K562 (cell line): ENCODE data around the gene RAP2B. TPM values are rescaled to one million over a fixed set of nuclear protein-coding genes. Genes with fewer than 3 reads are reported as not detected.

Source experiments
- CEBPG ChIP-seq, 3 experiments: fragments of 200-800 bp in 1 of 3; sonication (Bioruptor generic) in 1 of 3; sonication (generic) in 1 of 3; formaldehyde crosslinking in 1 of 3; IDR thresholded peaks in 2 of 3; conservative IDR thresholded peaks in 1 of 3; 2 replicates each; pipeline versions ENCODE4 v1.6.1 to v1.8.0; 2016 to 2022; ENCODE audit warnings: missing compliant biosample characterization in 2 of 3, missing genetic modification characterization in 2 of 3, mild to moderate bottlenecking in 1 of 3, missing genetic modification reagents in 1 of 3
- ESRRA ChIP-seq: fragments of 450-650 bp; IDR thresholded peaks from 2 replicates; pipeline ENCODE4 v1.6.1; 2014; ENCODE audit warnings: low read depth, mild to moderate bottlenecking, moderate library complexity, borderline replicate concordance
- FOXJ3 ChIP-seq: sonication (generic); formaldehyde crosslinking; IDR thresholded peaks from 2 replicates; pipeline ENCODE4 v1.4.0; 2020; ENCODE audit warnings: mild to moderate bottlenecking, missing genetic modification reagents
- JUND ChIP-seq, 2 experiments: IDR thresholded peaks; 2 replicates in 1 of 2; 3 replicates in 1 of 2; pipeline ENCODE4 v1.6.1; 2011; ENCODE audit warnings: borderline replicate concordance in 2 of 2, low read depth in 2 of 2, low read length in 2 of 2, improper control_type of control experiment in 1 of 2, missing biosample characterization in 1 of 2, missing genetic modification characterization in 1 of 2, missing genetic modification reagents in 1 of 2
- MYC ChIP-seq, 2 experiments: fragments of 250-450 bp in 1 of 2; sonication (Bioruptor Pico) in 1 of 2; IDR thresholded peaks; 2 replicates each; pipeline versions ENCODE4 v1.5.1 to v1.6.1; 2012 to 2021; ENCODE audit warnings: low read depth in 2 of 2, borderline replicate concordance in 1 of 2, improper control_type of control experiment in 1 of 2, low read length in 1 of 2, mild to moderate bottlenecking in 1 of 2, moderate library complexity in 1 of 2
- NBN ChIP-seq: fragments of 450-650 bp; IDR thresholded peaks from 2 replicates; pipeline ENCODE4 v1.6.1; 2016; ENCODE audit warnings: low read depth, mild to moderate bottlenecking
- NFATC3 ChIP-seq: fragments of 450-650 bp; IDR thresholded peaks from 2 replicates; pipeline ENCODE4 v1.6.1; 2017; ENCODE audit warnings: mild to moderate bottlenecking
- SIX5 ChIP-seq, 2 experiments: IDR thresholded peaks; 2 replicates each; pipeline ENCODE4 v1.6.1; 2011; ENCODE audit warnings: low read length in 2 of 2, borderline replicate concordance in 1 of 2, low read depth in 1 of 2, mild to moderate bottlenecking in 1 of 2, moderate library complexity in 1 of 2; ENCODE audit not compliant: insufficient read depth in 1 of 2
- polyA plus RNA-seq, 8 experiments: library from polyadenylated mRNA; depleted of rRNA in 4 of 8; stranded (reverse) in 5 of 8; unstranded in 3 of 8; fragments of >200 nt; fragmentation: Nextera tagmentation in 2 of 8; fragmentation: Illumina TruSeq in 1 of 8; extraction: Ambion mirVana in 2 of 8; extraction: Trizol in 1 of 8; gene quantifications; 2 replicates each; pipeline versions ENCODE4 v1.2.1 to v1.2.3, GENCODE V29; 2011 to 2014; ENCODE audit warnings: inconsistent platforms in 1 of 8, missing spikeins in 1 of 8
- total RNA-seq, 7 experiments: library from RNA; depleted of rRNA in 6 of 7; stranded (reverse); fragments of >200 nt in 6 of 7; fragmentation: Illumina TruSeq in 2 of 7; extraction: Trizol in 2 of 7; gene quantifications; 2 replicates each; pipeline versions ENCODE4 v1.2.1 to v1.2.3, GENCODE V29; 2011 to 2021; ENCODE audit warnings: low replicate concordance in 1 of 7
- TF ChIP-seq, protein P1 (sequence below): fragments of 450-650 bp; IDR thresholded peaks from 2 replicates; pipeline ENCODE4 v1.6.1; 2017; ENCODE audit warnings: antibody characterized with exemption
- TF ChIP-seq, protein P2 (sequence below), 2 experiments: fragments of 450-650 bp in 1 of 2; sonication (generic) in 1 of 2; formaldehyde crosslinking in 1 of 2; IDR thresholded peaks; 2 replicates each; pipeline versions ENCODE4 v1.7.1 to v1.9.0; 2016 to 2022; ENCODE audit warnings: inconsistent platforms in 1 of 2, mild to moderate bottlenecking in 1 of 2, missing genetic modification reagents in 1 of 2
- TF ChIP-seq, protein P3 (sequence below): sonication (generic); formaldehyde crosslinking; IDR thresholded peaks from 2 replicates; pipeline ENCODE4 v1.4.0; 2020; ENCODE audit warnings: mild to moderate bottlenecking, missing genetic modification reagents

Gene RAP2B
- total and polyA plus RNA-seq, 9 of the 15 experiments (the other 6 are each of a cell fraction or from before 2014, with no cell fraction given), result 9.4 to 31.2 (median 15.8) TPM

DNA sequence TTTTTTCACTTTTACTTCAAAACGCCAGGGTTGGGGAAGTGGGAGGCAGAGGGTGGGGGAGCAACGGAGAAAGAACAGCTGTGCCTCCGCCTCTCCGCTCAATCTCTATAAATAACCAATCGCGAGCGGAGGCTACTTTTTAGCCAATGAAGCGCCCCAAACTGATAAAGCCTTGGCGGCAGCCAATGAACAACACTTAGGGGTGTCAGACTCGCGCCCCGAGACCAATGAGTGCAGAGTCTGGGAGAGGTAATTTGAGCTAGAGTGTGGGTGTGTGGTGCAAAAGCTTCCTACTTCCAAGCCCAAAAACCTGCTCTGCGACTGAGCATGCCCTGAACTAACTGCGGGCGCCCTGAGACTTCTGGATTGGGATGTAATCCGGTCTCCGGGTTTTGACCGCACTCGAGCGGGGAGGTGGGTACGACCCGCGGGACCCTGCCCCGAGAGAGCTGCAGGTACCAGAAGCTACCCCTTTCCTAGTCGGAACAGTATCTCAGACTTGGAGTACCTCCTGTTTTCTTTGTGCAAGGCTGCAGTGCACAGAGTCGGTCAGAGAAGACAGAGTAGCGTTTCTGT, 800 bp upstream of the RAP2B start (continued):
- TF ChIP-seq MYC (IDR thresholded peaks at IDR 0.05; ENCODE audit: low read depth, low read length), result peak; percentile 35; the same call in 1 of the 2 replicates
- no peak for TF ChIP-seq MYC (CRISPR knock-in tag; IDR thresholded peaks at IDR 0.05; ENCODE audit: borderline replicate concordance, low read depth)
- TF ChIP-seq, protein P1, sequence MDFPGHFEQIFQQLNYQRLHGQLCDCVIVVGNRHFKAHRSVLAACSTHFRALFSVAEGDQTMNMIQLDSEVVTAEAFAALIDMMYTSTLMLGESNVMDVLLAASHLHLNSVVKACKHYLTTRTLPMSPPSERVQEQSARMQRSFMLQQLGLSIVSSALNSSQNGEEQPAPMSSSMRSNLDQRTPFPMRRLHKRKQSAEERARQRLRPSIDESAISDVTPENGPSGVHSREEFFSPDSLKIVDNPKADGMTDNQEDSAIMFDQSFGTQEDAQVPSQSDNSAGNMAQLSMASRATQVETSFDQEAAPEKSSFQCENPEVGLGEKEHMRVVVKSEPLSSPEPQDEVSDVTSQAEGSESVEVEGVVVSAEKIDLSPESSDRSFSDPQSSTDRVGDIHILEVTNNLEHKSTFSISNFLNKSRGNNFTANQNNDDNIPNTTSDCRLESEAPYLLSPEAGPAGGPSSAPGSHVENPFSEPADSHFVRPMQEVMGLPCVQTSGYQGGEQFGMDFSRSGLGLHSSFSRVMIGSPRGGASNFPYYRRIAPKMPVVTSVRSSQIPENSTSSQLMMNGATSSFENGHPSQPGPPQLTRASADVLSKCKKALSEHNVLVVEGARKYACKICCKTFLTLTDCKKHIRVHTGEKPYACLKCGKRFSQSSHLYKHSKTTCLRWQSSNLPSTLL, result no peak
- TF ChIP-seq, protein P2, sequence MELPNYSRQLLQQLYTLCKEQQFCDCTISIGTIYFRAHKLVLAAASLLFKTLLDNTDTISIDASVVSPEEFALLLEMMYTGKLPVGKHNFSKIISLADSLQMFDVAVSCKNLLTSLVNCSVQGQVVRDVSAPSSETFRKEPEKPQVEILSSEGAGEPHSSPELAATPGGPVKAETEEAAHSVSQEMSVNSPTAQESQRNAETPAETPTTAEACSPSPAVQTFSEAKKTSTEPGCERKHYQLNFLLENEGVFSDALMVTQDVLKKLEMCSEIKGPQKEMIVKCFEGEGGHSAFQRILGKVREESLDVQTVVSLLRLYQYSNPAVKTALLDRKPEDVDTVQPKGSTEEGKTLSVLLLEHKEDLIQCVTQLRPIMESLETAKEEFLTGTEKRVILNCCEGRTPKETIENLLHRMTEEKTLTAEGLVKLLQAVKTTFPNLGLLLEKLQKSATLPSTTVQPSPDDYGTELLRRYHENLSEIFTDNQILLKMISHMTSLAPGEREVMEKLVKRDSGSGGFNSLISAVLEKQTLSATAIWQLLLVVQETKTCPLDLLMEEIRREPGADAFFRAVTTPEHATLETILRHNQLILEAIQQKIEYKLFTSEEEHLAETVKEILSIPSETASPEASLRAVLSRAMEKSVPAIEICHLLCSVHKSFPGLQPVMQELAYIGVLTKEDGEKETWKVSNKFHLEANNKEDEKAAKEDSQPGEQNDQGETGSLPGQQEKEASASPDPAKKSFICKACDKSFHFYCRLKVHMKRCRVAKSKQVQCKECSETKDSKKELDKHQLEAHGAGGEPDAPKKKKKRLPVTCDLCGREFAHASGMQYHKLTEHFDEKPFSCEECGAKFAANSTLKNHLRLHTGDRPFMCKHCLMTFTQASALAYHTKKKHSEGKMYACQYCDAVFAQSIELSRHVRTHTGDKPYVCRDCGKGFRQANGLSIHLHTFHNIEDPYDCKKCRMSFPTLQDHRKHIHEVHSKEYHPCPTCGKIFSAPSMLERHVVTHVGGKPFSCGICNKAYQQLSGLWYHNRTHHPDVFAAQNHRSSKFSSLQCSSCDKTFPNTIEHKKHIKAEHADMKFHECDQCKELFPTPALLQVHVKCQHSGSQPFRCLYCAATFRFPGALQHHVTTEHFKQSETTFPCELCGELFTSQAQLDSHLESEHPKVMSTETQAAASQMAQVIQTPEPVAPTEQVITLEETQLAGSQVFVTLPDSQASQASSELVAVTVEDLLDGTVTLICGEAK (IDR thresholded peaks at IDR 0.05), result no peak
- TF ChIP-seq, protein P2 (CRISPR knock-in tag; IDR thresholded peaks at IDR 0.05), result no peak
- TF ChIP-seq SIX5 (IDR thresholded peaks at IDR 0.05; ENCODE audit: borderline replicate concordance in 1 of 2, insufficient read depth in 1 of 2, low read depth in 1 of 2, low read length in 2 of 2), result peak in 1 of 2 experiments; percentile 14; a peak in 1 of 4 replicates
- TF ChIP-seq, protein P3, sequence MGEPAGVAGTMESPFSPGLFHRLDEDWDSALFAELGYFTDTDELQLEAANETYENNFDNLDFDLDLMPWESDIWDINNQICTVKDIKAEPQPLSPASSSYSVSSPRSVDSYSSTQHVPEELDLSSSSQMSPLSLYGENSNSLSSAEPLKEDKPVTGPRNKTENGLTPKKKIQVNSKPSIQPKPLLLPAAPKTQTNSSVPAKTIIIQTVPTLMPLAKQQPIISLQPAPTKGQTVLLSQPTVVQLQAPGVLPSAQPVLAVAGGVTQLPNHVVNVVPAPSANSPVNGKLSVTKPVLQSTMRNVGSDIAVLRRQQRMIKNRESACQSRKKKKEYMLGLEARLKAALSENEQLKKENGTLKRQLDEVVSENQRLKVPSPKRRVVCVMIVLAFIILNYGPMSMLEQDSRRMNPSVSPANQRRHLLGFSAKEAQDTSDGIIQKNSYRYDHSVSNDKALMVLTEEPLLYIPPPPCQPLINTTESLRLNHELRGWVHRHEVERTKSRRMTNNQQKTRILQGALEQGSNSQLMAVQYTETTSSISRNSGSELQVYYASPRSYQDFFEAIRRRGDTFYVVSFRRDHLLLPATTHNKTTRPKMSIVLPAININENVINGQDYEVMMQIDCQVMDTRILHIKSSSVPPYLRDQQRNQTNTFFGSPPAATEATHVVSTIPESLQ (CRISPR knock-in tag), result no peak
- no peak for TF ChIP-seq CEBPG (CRISPR knock-in tag; IDR thresholded peaks at IDR 0.05)
- no peak for TF ChIP-seq CEBPG (tag; conservative IDR thresholded peaks at IDR 0.05 in 1 of 2, IDR thresholded peaks at IDR 0.05 in 1 of 2)
- no peak for TF ChIP-seq FOXJ3
- TF ChIP-seq NBN, result no peak; the same call in 1 of the 2 replicates
- no peak for TF ChIP-seq NFATC3
- peak; percentile 20; the same call in 1 of the 2 replicates for TF ChIP-seq JUND (IDR thresholded peaks at IDR 0.05; ENCODE audit: borderline replicate concordance, low read depth, low read length)
- no peak; the same call in 2 of the 3 replicates for TF ChIP-seq JUND (tag; IDR thresholded peaks at IDR 0.05; ENCODE audit: borderline replicate concordance, low read depth, low read length)
- TF ChIP-seq ESRRA, result no peak; the same call in 1 of the 2 replicates
